C4-2B (cell line): ENCODE results near the gene AOAH.

Experiments
- ZFX ChIP-seq: fragments of 450-650 bp; IDR thresholded peaks from 2 replicates; pipeline ENCODE4 v1.6.1; 2017
- TF ChIP-seq, protein P1 (sequence below): fragments of 450-650 bp; conservative IDR thresholded peaks from 2 replicates; pipeline ENCODE4 v1.5.1; 2017; ENCODE audit warnings: mild to moderate bottlenecking

DNA sequence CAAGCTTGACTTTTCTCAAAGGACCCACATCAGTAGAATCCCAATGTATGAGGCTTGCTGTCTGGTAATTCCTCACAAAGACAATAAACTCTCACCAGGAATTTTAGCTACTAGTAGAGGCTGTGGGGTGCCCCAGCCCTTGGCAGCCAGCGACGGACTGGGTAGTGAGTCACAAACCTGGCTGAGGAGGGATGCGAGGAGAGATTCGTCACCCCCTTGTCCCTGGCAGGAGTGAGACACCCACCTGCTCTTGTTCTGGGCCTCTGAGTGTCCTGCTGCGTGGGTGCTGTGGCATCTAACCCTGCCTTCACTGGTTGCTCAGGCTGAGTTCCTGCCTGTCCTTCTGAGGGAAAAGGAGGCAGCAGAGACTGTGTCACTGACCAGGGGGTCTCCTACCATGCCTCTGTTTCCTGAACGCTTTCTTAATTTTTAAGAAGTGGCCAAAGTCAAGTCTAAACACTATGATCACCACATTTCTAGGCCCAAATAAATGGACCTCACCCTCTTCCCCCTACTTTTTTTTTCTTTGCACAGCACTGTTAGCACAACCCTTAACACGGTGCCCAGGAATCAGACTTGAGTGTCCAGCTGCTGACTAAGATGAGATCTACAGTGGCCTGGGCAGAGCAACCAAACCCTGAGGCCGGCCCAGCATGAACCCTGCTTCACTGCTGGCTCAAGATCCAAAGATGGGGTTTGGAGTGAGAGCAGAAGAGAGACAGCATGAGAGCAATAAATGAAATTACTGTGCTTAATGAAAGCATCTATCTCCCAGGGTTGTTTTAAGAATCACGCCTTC is 188.2 kb downstream of the AOAH start:
- TF ChIP-seq, protein P1, sequence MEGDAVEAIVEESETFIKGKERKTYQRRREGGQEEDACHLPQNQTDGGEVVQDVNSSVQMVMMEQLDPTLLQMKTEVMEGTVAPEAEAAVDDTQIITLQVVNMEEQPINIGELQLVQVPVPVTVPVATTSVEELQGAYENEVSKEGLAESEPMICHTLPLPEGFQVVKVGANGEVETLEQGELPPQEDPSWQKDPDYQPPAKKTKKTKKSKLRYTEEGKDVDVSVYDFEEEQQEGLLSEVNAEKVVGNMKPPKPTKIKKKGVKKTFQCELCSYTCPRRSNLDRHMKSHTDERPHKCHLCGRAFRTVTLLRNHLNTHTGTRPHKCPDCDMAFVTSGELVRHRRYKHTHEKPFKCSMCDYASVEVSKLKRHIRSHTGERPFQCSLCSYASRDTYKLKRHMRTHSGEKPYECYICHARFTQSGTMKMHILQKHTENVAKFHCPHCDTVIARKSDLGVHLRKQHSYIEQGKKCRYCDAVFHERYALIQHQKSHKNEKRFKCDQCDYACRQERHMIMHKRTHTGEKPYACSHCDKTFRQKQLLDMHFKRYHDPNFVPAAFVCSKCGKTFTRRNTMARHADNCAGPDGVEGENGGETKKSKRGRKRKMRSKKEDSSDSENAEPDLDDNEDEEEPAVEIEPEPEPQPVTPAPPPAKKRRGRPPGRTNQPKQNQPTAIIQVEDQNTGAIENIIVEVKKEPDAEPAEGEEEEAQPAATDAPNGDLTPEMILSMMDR: no peak
- no peak for TF ChIP-seq ZFX
